Gastroesophageal sphincter (tissue), 3 donors: ENCODE data around the gene TNP1.

Experiments
- CTCF ChIP-seq, 4 experiments: fragments of 200-600 bp in 2 of 4; fragments of 450-650 bp in 2 of 4; sonication (generic) in 1 of 4; IDR thresholded peaks; one replicate each; pipeline ENCODE4 v1.5.1; 2017 to 2019; ENCODE audit warnings: antibody characterized with exemption in 4 of 4, mild to moderate bottlenecking in 2 of 4, moderate library complexity in 2 of 4
- POLR2A ChIP-seq, 2 donors: fragments of 450-650 bp; IDR thresholded peaks; one replicate each; pipeline ENCODE4 v1.6.1; 2017; ENCODE audit warnings: antibody characterized with exemption in 2 of 2, mild to moderate bottlenecking in 2 of 2, moderate library complexity in 1 of 2

DNA sequence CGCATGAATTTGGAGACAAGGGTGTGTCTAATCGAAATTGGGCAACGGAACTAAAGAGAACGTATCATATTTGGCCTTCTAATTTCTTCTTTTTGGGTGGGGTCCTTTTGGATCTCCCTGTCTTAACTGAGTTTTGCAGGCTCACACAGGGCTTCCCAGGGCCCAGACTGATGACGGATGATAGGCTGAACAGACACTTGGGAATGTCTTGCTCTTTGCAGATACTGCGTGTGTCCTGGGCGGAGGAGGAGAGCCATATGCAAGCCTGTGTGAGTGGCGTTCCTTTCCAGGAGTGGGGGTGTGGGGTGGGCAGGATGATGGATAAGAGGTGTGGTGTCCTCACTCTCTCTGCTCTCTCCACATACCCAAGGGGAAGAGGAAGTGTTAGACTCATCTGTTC, 40.1 kb downstream of the TNP1 start:
- TF ChIP-seq CTCF (IDR thresholded peaks at IDR 0.05): no peak
- no peak for TF ChIP-seq POLR2A (IDR thresholded peaks at IDR 0.05)
